H9 (cell line): ENCODE measurements around the gene FCGR3A. TPM values are rescaled to one million over a fixed set of nuclear protein-coding genes. Genes with fewer than 3 reads are reported as not detected.
"Not testable (repeated sequence)": the region's sequence is repeated elsewhere in the genome, so short reads cannot be mapped to it uniquely, and the experiment has no call there.

Experiments
- DNase-seq: peaks from one replicate; pipeline ENCODE4 v3.0.0-alpha.2; 2017
- H2AFZ ChIP-seq: one replicate; pipeline ENCODE4 v1.6.1; 2013; ENCODE audit warnings: mild to moderate bottlenecking, low read length, control low read depth, moderate library complexity
- H2AK5ac ChIP-seq: 2 replicates; pipeline ENCODE4 v1.6.1; 2013; ENCODE audit warnings: low read length, control low read depth, mixed read lengths; ENCODE audit not compliant: insufficient read length
- H2BK120ac ChIP-seq: one replicate; pipeline ENCODE4 v1.6.1; 2013; ENCODE audit warnings: low read depth, mild to moderate bottlenecking, low read length, control low read depth, inconsistent platforms; ENCODE audit not compliant: poor library complexity, severe bottlenecking
- H2BK12ac ChIP-seq: 2 replicates; pipeline ENCODE4 v1.6.1; 2013; ENCODE audit warnings: low read length, control low read depth, mixed read lengths, low read depth; ENCODE audit not compliant: insufficient read length
- H2BK15ac ChIP-seq: 2 replicates; pipeline ENCODE4 v1.6.1; 2013; ENCODE audit warnings: low read depth, low read length, control low read depth
- H2BK20ac ChIP-seq: one replicate; pipeline ENCODE4 v1.6.1; 2013; ENCODE audit warnings: low read depth, mild to moderate bottlenecking, low read length, control low read depth, inconsistent platforms; ENCODE audit not compliant: poor library complexity, severe bottlenecking
- H2BK5ac ChIP-seq: 2 replicates; pipeline ENCODE4 v1.6.1; 2013; ENCODE audit warnings: low read length, control low read depth, mixed read lengths; ENCODE audit not compliant: insufficient read length
- H3K14ac ChIP-seq: 2 replicates; pipeline ENCODE4 v1.6.1; 2013; ENCODE audit warnings: low read length, control low read depth; ENCODE audit not compliant: insufficient read depth
- H3K18ac ChIP-seq: 2 replicates; pipeline ENCODE4 v1.6.1; 2013; ENCODE audit warnings: low read depth, mild to moderate bottlenecking, mixed read lengths, low read length, control low read depth; ENCODE audit not compliant: insufficient read length
- H3K23ac ChIP-seq: 2 replicates; pipeline ENCODE4 v1.6.1; 2013; ENCODE audit warnings: low read length, control low read depth, mixed read lengths, low read depth; ENCODE audit not compliant: insufficient read length
- H3K23me2 ChIP-seq: 2 replicates; pipeline ENCODE4 v1.6.1; 2013; ENCODE audit warnings: low read depth, mild to moderate bottlenecking, mixed read lengths, low read length, control low read depth; ENCODE audit not compliant: insufficient read length, poor library complexity, severe bottlenecking
- H3K27ac ChIP-seq: 2 replicates; pipeline ENCODE4 v1.5.1; 2013; ENCODE audit warnings: low read length, control low read depth, mixed read lengths, low read depth; ENCODE audit not compliant: insufficient read length
- H3K27me3 ChIP-seq: 2 replicates; pipeline ENCODE4 v1.6.1; 2013; ENCODE audit warnings: low read length, control low read depth, inconsistent platforms; ENCODE audit not compliant: insufficient read depth
- H3K4ac ChIP-seq: 2 replicates; pipeline ENCODE4 v1.6.1; 2013; ENCODE audit warnings: low read depth, mild to moderate bottlenecking, control low read depth, inconsistent platforms, low read length, moderate library complexity
- H3K4me1 ChIP-seq: 2 replicates; pipeline ENCODE4 v1.6.1; 2013; ENCODE audit warnings: low read length, control low read depth, inconsistent platforms; ENCODE audit not compliant: insufficient read depth
- H3K4me2 ChIP-seq: 2 replicates; pipeline ENCODE4 v1.6.1; 2013; ENCODE audit warnings: low read length, control low read depth, mixed read lengths; ENCODE audit not compliant: insufficient read length, insufficient read depth
- H3K56ac ChIP-seq: 2 replicates; pipeline ENCODE4 v1.6.1; 2013; ENCODE audit warnings: low read depth, mild to moderate bottlenecking, mixed read lengths, low read length, control low read depth; ENCODE audit not compliant: insufficient read length
- H3K79me1 ChIP-seq: 2 replicates; pipeline ENCODE4 v1.6.1; 2013; ENCODE audit warnings: low read depth, mild to moderate bottlenecking, moderate library complexity, low read length, control low read depth, inconsistent platforms; ENCODE audit not compliant: insufficient read depth, poor library complexity, severe bottlenecking
- H3K79me2 ChIP-seq: 2 replicates; pipeline ENCODE4 v1.6.1; 2013; ENCODE audit warnings: low read length, control low read depth, inconsistent platforms; ENCODE audit not compliant: insufficient read depth
- H3K9ac ChIP-seq: 2 replicates; pipeline ENCODE4 v1.6.1; 2013; ENCODE audit warnings: low read length, control low read depth, mixed read lengths; ENCODE audit not compliant: insufficient read length; ENCODE audit errors: extremely low read depth
- H3K9me3 ChIP-seq: one replicate; pipeline ENCODE4 v1.6.1; 2013; ENCODE audit warnings: low read depth, low read length, inconsistent platforms; ENCODE audit not compliant: control insufficient read depth
- H3T11ph ChIP-seq: one replicate; pipeline ENCODE4 v1.6.1; 2013; ENCODE audit warnings: mild to moderate bottlenecking, low read length, control low read depth, inconsistent platforms
- H4K20me1 ChIP-seq: one replicate; pipeline ENCODE4 v1.6.1; 2013; ENCODE audit not compliant: control insufficient read depth, insufficient read length, insufficient read depth
- H4K5ac ChIP-seq: 2 replicates; pipeline ENCODE4 v1.6.1; 2013; ENCODE audit warnings: low read depth, mild to moderate bottlenecking, mixed read lengths, low read length, control low read depth; ENCODE audit not compliant: insufficient read length
- H4K8ac ChIP-seq: replicated peaks from 2 replicates; pipeline ENCODE4 v1.6.1; 2013; ENCODE audit warnings: low read length, control low read depth, mixed read lengths, low read depth; ENCODE audit not compliant: insufficient read length
- H4K91ac ChIP-seq: 2 replicates; pipeline ENCODE4 v1.6.1; 2013; ENCODE audit warnings: low read depth, mild to moderate bottlenecking, moderate library complexity, mixed read lengths, low read length, control low read depth; ENCODE audit not compliant: insufficient read length
- H3K27ac Mint-ChIP-seq, 3 experiments: 2 replicates in 2 of 3; 3 replicates in 1 of 3; pipeline ENCODE4 v1.8.0; 2020 to 2021; ENCODE audit warnings: mixed read lengths in 3 of 3, mild to moderate bottlenecking in 1 of 3, moderate library complexity in 1 of 3
- H3K27me3 Mint-ChIP-seq: 2 replicates; pipeline ENCODE4 v1.8.0; 2021; ENCODE audit warnings: low read depth, mild to moderate bottlenecking, moderate library complexity, mixed read lengths
- H3K36me3 Mint-ChIP-seq, 3 experiments: 2 replicates in 2 of 3; 3 replicates in 1 of 3; pipeline ENCODE4 v1.8.0; 2020 to 2021; ENCODE audit warnings: low read depth in 3 of 3, mixed read lengths in 3 of 3; ENCODE audit not compliant: insufficient read depth in 1 of 3
- H3K4me1 Mint-ChIP-seq, 2 experiments: 2 replicates each; pipeline ENCODE4 v1.8.0; 2020; ENCODE audit warnings: mixed read lengths in 2 of 2
- H3K4me3 Mint-ChIP-seq, 2 experiments: 2 replicates in 1 of 2; 3 replicates in 1 of 2; pipeline ENCODE4 v1.8.0; 2020 to 2021; ENCODE audit warnings: mild to moderate bottlenecking in 2 of 2, mixed read lengths in 2 of 2, moderate library complexity in 1 of 2
- H3K9me3 Mint-ChIP-seq, 2 experiments: 2 replicates in 1 of 2; 3 replicates in 1 of 2; pipeline ENCODE4 v1.8.0; 2020; ENCODE audit warnings: mild to moderate bottlenecking in 2 of 2, mixed read lengths in 2 of 2, moderate library complexity in 1 of 2
- WGBS: extraction: QIAGEN DNeasy Blood & Tissue Kit; methylation state at CpG from one replicate; pipeline ENCODE4 v1.1.7; 2013; ENCODE audit warnings: missing lambda C conversion rate, low lambda C conversion rate, mixed read lengths; ENCODE audit not compliant: insufficient read length; ENCODE audit errors: extremely low coverage; 5-methylcytosine and 5-hydroxymethylcytosine counted together
- total RNA-seq: library from RNA; stranded (reverse); gene quantifications from 2 replicates; pipeline ENCODE4 v1.2.1, GENCODE V29; 2021

Gene FCGR3A
- total RNA-seq, 1 experiment from 2014 or later, result not detected

GRCh38 chr1:161557506-161558450, 8.2 kb upstream of the FCGR3A start:
- not testable (repeated sequence) for H3T11ph ChIP-seq, H4K91ac ChIP-seq, H3K4me1 ChIP-seq, H3K27me3 Mint-ChIP-seq, H2BK15ac ChIP-seq, H3K14ac ChIP-seq, H3K27ac ChIP-seq, H3K56ac ChIP-seq, H2BK12ac ChIP-seq, H3K4me3 Mint-ChIP-seq, H3K23ac ChIP-seq, H2BK20ac ChIP-seq, H3K18ac ChIP-seq, H2AFZ ChIP-seq, H3K79me1 ChIP-seq, H3K4me1 Mint-ChIP-seq, H3K23me2 ChIP-seq, H3K9ac ChIP-seq, H2BK120ac ChIP-seq, DNase-seq, H3K79me2 ChIP-seq, H2AK5ac ChIP-seq, H3K27me3 ChIP-seq, H3K4ac ChIP-seq, H2BK5ac ChIP-seq, H4K20me1 ChIP-seq, H3K9me3 Mint-ChIP-seq, H4K8ac ChIP-seq, H3K4me2 ChIP-seq, H3K9me3 ChIP-seq, H3K27ac Mint-ChIP-seq, H3K36me3 Mint-ChIP-seq, H4K5ac ChIP-seq
- no CpG with 5 or more reads among the region's 6 CpGs for WGBS

GRCh38 chr1:161556990-161557389, 7.4 kb upstream of the FCGR3A start:
- not testable (repeated sequence) for H3K23ac ChIP-seq, H3K4me3 Mint-ChIP-seq, H3K9me3 ChIP-seq, H3K23me2 ChIP-seq, H2BK12ac ChIP-seq, H3K4me1 ChIP-seq, H3K27ac ChIP-seq, H3T11ph ChIP-seq, H3K27ac Mint-ChIP-seq, H4K20me1 ChIP-seq, H2BK15ac ChIP-seq, H3K9ac ChIP-seq, H3K4ac ChIP-seq, H3K27me3 Mint-ChIP-seq, H3K14ac ChIP-seq, H3K79me1 ChIP-seq, H2AFZ ChIP-seq, H3K27me3 ChIP-seq, H3K79me2 ChIP-seq, H3K9me3 Mint-ChIP-seq, DNase-seq, H2BK5ac ChIP-seq, H3K4me2 ChIP-seq, H3K56ac ChIP-seq, H2BK120ac ChIP-seq, H2AK5ac ChIP-seq, H4K8ac ChIP-seq, H3K36me3 Mint-ChIP-seq, H4K5ac ChIP-seq, H4K91ac ChIP-seq, H3K18ac ChIP-seq, H2BK20ac ChIP-seq, H3K4me1 Mint-ChIP-seq
- no CpG with 5 or more reads among the region's 2 CpGs for WGBS
